Testis (tissue), 2 donors: ENCODE results near the gene TPRG1.

Experiments
- CTCF ChIP-seq, 3 experiments: fragments of 450-650 bp in 2 of 3; fragments of 200-600 bp in 1 of 3; sonication (generic) in 1 of 3; IDR thresholded peaks; one replicate each; pipeline ENCODE4 v1.5.1; 2016 to 2019; ENCODE audit warnings: antibody characterized with exemption in 3 of 3, mild to moderate bottlenecking in 2 of 3, moderate library complexity in 1 of 3
- POLR2A ChIP-seq: fragments of 450-650 bp; IDR thresholded peaks from one replicate; pipeline ENCODE4 v1.6.1; 2017; ENCODE audit warnings: antibody characterized with exemption, mild to moderate bottlenecking, moderate library complexity

DNA sequence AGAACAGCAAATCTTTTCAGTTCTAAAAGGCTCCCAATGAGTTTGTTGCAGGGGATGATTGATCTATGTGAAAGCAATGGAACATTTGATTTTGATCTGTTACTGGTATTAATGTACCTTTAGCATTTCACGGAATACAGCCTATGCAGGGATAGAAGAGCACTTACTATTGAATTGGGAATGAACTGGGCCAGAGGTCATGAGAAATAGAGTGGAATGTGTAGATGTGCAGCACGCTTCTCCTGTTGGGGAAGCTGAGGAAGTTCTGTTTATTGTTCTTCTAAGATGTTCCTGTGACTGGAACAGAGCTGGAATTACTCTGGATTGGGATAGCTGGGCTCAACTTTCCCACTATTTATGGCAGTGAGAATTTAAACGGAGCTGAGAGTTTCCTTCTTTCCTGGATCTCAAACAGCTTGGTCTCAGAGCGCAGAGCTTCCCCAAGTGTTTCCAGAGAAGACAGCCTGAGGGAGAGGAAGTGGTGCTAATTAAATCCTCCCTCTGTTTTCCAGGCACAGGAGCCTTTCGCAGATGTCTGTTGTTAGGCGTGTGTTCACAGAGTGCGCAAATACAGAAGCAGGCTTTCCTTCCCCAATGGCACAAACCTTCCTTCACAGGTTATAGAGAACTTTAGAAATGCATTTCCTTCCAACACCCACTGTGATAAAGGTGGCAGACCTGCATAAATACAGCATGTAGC lies 32.5 kb downstream of the TPRG1 start:
- no peak for TF ChIP-seq CTCF (IDR thresholded peaks at IDR 0.05)
- TF ChIP-seq POLR2A, result no peak
